IMR-90 (cell line): ENCODE results near the gene IQGAP2. TPM values are rescaled to one million over a fixed set of nuclear protein-coding genes. Genes with fewer than 3 reads are reported as not detected.

Experiments used
- ATAC-seq: fragments of 200-7000 bp; cut with Tn5 transposase; 2 replicates; pipeline ENCODE4 v1.9.1; 2020; ENCODE audit warnings: low read depth, mild to moderate bottlenecking, moderate library complexity
- BruUV-seq: library from RNA; stranded (reverse); fragments of 400-500 nt; replicated peaks from 2 replicates; lab custom pipeline; 2021; lab: Mats Ljungman, UMichigan
- CTCF ChIA-PET: fragments of 300-600 bp; formaldehyde crosslinking; extraction: SDS; loops from one replicate; lab custom pipeline; 2021; ENCODE audit warnings: antibody characterized with exemption; lab: Yijun Ruan, JAX
- POLR2A ChIA-PET: fragments of 300-600 bp; sonication (Branson Sonifier 250); formaldehyde crosslinking; loops from one replicate; lab custom pipeline; 2022; ENCODE audit warnings: antibody characterized with exemption; ENCODE audit not compliant: unreplicated experiment; lab: Charles Lee
- DNase-seq: peaks from one replicate; pipeline ENCODE4 v3.0.0; 2013
- H2AFZ ChIP-seq: replicated peaks from 2 replicates; pipeline ENCODE3; 2013; ENCODE audit warnings: low read length, mild to moderate bottlenecking; ENCODE audit not compliant: poor library complexity
- H2AK5ac ChIP-seq: 2 replicates; pipeline ENCODE4 v1.6.1; 2013; ENCODE audit warnings: low read depth, low read length, inconsistent platforms
- H2AK9ac ChIP-seq: replicated peaks from 2 replicates; pipeline ENCODE3; 2013; ENCODE audit warnings: mild to moderate bottlenecking, low read depth, low read length, moderate library complexity; ENCODE audit not compliant: poor library complexity
- H2BK120ac ChIP-seq: 2 replicates; pipeline ENCODE4 v1.6.1; 2013; ENCODE audit warnings: low read depth, low read length, inconsistent platforms
- H2BK15ac ChIP-seq: 3 replicates; pipeline ENCODE4 v1.6.1; 2013; ENCODE audit warnings: low read depth, low read length, inconsistent platforms
- H2BK20ac ChIP-seq: 2 replicates; pipeline ENCODE4 v1.6.1; 2013; ENCODE audit warnings: low read depth, mild to moderate bottlenecking, inconsistent platforms, low read length, moderate library complexity
- H2BK5ac ChIP-seq: 2 replicates; pipeline ENCODE4 v1.6.1; 2013; ENCODE audit warnings: mild to moderate bottlenecking, low read depth, low read length, inconsistent platforms; ENCODE audit not compliant: poor library complexity, severe bottlenecking
- H3K14ac ChIP-seq: replicated peaks from 2 replicates; pipeline ENCODE4 v1.6.1; 2013; ENCODE audit warnings: low read depth, low read length, inconsistent platforms
- H3K18ac ChIP-seq: 2 replicates; pipeline ENCODE4 v1.6.1; 2013; ENCODE audit warnings: low read depth, low read length, control low read depth
- H3K23ac ChIP-seq: 2 replicates; pipeline ENCODE4 v1.6.1; 2013; ENCODE audit warnings: low read depth, low read length, inconsistent platforms
- H3K27ac ChIP-seq: 2 replicates; pipeline ENCODE4 v1.5.1; 2013; ENCODE audit warnings: mild to moderate bottlenecking, control low read depth, low read length; ENCODE audit not compliant: insufficient read depth
- H3K27me3 ChIP-seq: 2 replicates; pipeline ENCODE4 v1.6.1; 2013; ENCODE audit warnings: low read length; ENCODE audit not compliant: control insufficient read depth, insufficient read depth
- H3K36me3 ChIP-seq: 2 replicates; pipeline ENCODE4 v1.6.1; 2013; ENCODE audit warnings: low read length, mixed read lengths; ENCODE audit not compliant: control insufficient read depth, insufficient read depth
- H3K4ac ChIP-seq: 2 replicates; pipeline ENCODE4 v1.6.1; 2013; ENCODE audit warnings: low read depth, low read length, inconsistent platforms
- H3K4me1 ChIP-seq: 2 replicates; pipeline ENCODE4 v1.6.1; 2013; ENCODE audit warnings: low read length, mixed read lengths; ENCODE audit not compliant: control insufficient read depth, insufficient read depth
- H3K4me2 ChIP-seq: 2 replicates; pipeline ENCODE4 v1.6.1; 2013; ENCODE audit warnings: low read depth, mild to moderate bottlenecking, control low read depth, low read length, moderate library complexity
- H3K4me3 ChIP-seq: 2 replicates; pipeline ENCODE4 v1.5.1; 2013; ENCODE audit warnings: low read depth, mild to moderate bottlenecking, control low read depth, low read length, moderate library complexity; ENCODE audit not compliant: insufficient read depth
- H3K56ac ChIP-seq: 2 replicates; pipeline ENCODE4 v1.6.1; 2013; ENCODE audit warnings: low read length, inconsistent platforms; ENCODE audit not compliant: insufficient read depth; ENCODE audit errors: extremely low read depth
- H3K79me1 ChIP-seq, 2 experiments: 2 replicates each; pipeline ENCODE4 v1.6.1; 2013; ENCODE audit warnings: low read length in 2 of 2, inconsistent platforms in 1 of 2, low read depth in 1 of 2
- H3K9ac ChIP-seq: 2 replicates; pipeline ENCODE4 v1.6.1; 2013; ENCODE audit warnings: low read depth, low read length, control low read depth
- H3K9me1 ChIP-seq: 2 replicates; pipeline ENCODE4 v1.6.1; 2013; ENCODE audit warnings: low read length, inconsistent platforms; ENCODE audit not compliant: insufficient read depth
- H3K9me3 ChIP-seq: 2 replicates; pipeline ENCODE4 v1.6.1; 2013; ENCODE audit warnings: low read length; ENCODE audit not compliant: control insufficient read depth, insufficient read depth
- H4K20me1 ChIP-seq: 2 replicates; pipeline ENCODE4 v1.6.1; 2013; ENCODE audit warnings: low read length, inconsistent platforms; ENCODE audit not compliant: insufficient read depth
- H4K5ac ChIP-seq: 2 replicates; pipeline ENCODE4 v1.6.1; 2013; ENCODE audit warnings: mild to moderate bottlenecking, low read depth, low read length, control low read depth
- H4K8ac ChIP-seq, 2 experiments: 2 replicates each; pipeline ENCODE4 v1.6.1; 2013; ENCODE audit warnings: low read depth in 2 of 2, low read length in 2 of 2, control low read depth in 1 of 2, inconsistent platforms in 1 of 2
- H4K91ac ChIP-seq: 2 replicates; pipeline ENCODE4 v1.6.1; 2013; ENCODE audit warnings: low read depth, low read length, inconsistent platforms; ENCODE audit not compliant: insufficient read depth
- ELK1 ChIP-seq: fragments of 150-350 bp; IDR thresholded peaks from 2 replicates; pipeline ENCODE4 v1.6.1; 2016; ENCODE audit warnings: low read depth, mild to moderate bottlenecking, low read length, moderate library complexity, borderline replicate concordance
- MXI1 ChIP-seq: IDR thresholded peaks from 2 replicates; pipeline ENCODE4 v1.6.1; 2012; ENCODE audit warnings: low read depth, mild to moderate bottlenecking, low read length, moderate library complexity, borderline replicate concordance
- RCOR1 ChIP-seq: IDR thresholded peaks from 2 replicates; pipeline ENCODE4 v1.6.1; 2012; ENCODE audit warnings: mild to moderate bottlenecking, low read length, improper control_type of control experiment; ENCODE audit not compliant: insufficient replicate concordance
- RFX5 ChIP-seq: IDR thresholded peaks from 2 replicates; pipeline ENCODE4 v1.8.0; 2012; ENCODE audit warnings: low read depth, mild to moderate bottlenecking, low read length, moderate library complexity
- WGBS, 2 experiments: methylation state at CpG; one replicate each; pipeline versions ENCODE4 v1.1.5 to v1.1.7; 2013; ENCODE audit warnings: missing lambda C conversion rate in 2 of 2; ENCODE audit not compliant: insufficient read length in 1 of 2; ENCODE audit errors: extremely low coverage in 2 of 2; 5-methylcytosine and 5-hydroxymethylcytosine counted together
- dilution Hi-C: fragments of 300-500 bp; cut with HindIII; formaldehyde crosslinking; loops from one replicate; pipeline ENCODE4 v1.14.3; 2018; ENCODE audit warnings: low sequenced_read_pairs; ENCODE audit not compliant: unreplicated experiment
- in situ Hi-C: fragments of 300-500 bp; cut with MboI; formaldehyde crosslinking; loops from 3 replicates; pipeline ENCODE4 v1.14.3; 2019; ENCODE audit warnings: low sequenced_read_pairs, inconsistent platforms, mixed read lengths
- intact Hi-C: fragments of 100-400 bp; cut with micrococcal nuclease; formaldehyde crosslinking; loops from 2 replicates; pipeline ENCODE4 v1.10.0; 2022
- polyA plus RNA-seq, 3 experiments: library from polyadenylated mRNA; depleted of rRNA; stranded (reverse); fragments of >200 nt; gene quantifications; 2 replicates each; pipeline ENCODE4 v1.2.3, GENCODE V29; 2012; ENCODE audit warnings: low replicate concordance in 1 of 3
- total RNA-seq: library from RNA; depleted of rRNA; stranded (reverse); fragments of >200 nt; gene quantifications from 2 replicates; pipeline ENCODE4 v1.2.3, GENCODE V29; 2012

IQGAP2 gene
- total and polyA plus RNA-seq, 2 of the 4 experiments (the other 2 are of a cell fraction): 0.21 to 0.36 TPM

- no peak for TF ChIP-seq ELK1
- no peak for TF ChIP-seq MXI1
- TF ChIP-seq RCOR1: no peak
- TF ChIP-seq RFX5: no peak
- Histone ChIP-seq H3K14ac (peak overlapping the region; percentile 63), H3K4ac (peak overlapping the region; percentile 54; the same call in 1 of the 2 replicates), H3K9ac (no peak overlapping the region), H4K8ac (0 out of 4 replicates have a peak overlapping the region, but pooled peaks of 1 of the 2 experiments have one; percentile 30), H3K4me2 (no peak overlapping the region), H3K18ac (peak overlapping the region; percentile 87), H2BK15ac (peak overlapping the region; percentile 61; the same call in 1 of the 3 replicates), H2AK5ac (peak overlapping the region; percentile 23; the same call in 1 of the 2 replicates), H3K9me3 (no peaks in the 10 kb centered on the region), H3K36me3 (no peaks in the 10 kb centered on the region), H2BK5ac (no peak overlapping the region), H3K27ac (no peak overlapping the region), H3K79me1 (no peaks in the 10 kb centered on the region), H2AFZ (peak overlapping the region; percentile 37), H2BK120ac (peak overlapping the region; percentile 77), H4K20me1 (no peaks in the 10 kb centered on the region), H3K4me1 (peaks cover 4% of the 10 kb centered on the region; the same call in 1 of the 2 replicates), H4K5ac (peak overlapping the region; percentile 63; the same call in 1 of the 2 replicates), H3K23ac (peak overlapping the region; percentile 39; the same call in 1 of the 2 replicates), H4K91ac (0 out of 2 replicates have a peak overlapping the region, but pooled peaks have one; percentile 39), H3K4me3 (no peak overlapping the region), H2AK9ac (no peak overlapping the region), H3K27me3 (no peaks in the 10 kb centered on the region), H2BK20ac (peak overlapping the region; percentile 43), H3K9me1 (no peaks in the 10 kb centered on the region), H3K56ac (no peak overlapping the region)
- ChIA-PET CTCF (no interaction called here), POLR2A (no interaction called here)
- no peak for ATAC-seq
- no TSS peak for BruUV-seq
- dilution Hi-C loops (no loop called here), in situ Hi-C loops (no loop called here), intact Hi-C loops (no loop called here)
- 44% methylated on average over 1 of the region's 6 CpGs; no CpG with 5 or more reads in 1 of the 2 experiments for WGBS, 2 experiments
- no peak for DNase-seq
Observed at GRCh38 chr5:76657683-76658311, 254.7 kb downstream of the IQGAP2 start.
